Activated CD4-positive, alpha-beta T cell treated with anti-CD3 and anti-CD28 coated beads, Interleukin-2, amount 10 ng/mL, durations not matched to agents 24 days and 14 days (primary cell): ENCODE data around the gene CYP27C1. TPM values are rescaled to one million over a fixed set of nuclear protein-coding genes. Genes with fewer than 3 reads are reported as not detected.
A peak's percentile ranks its signal among the peaks of the same experiment; 100 is the strongest.

Experiments used
- DNase-seq: peaks from one replicate; pipeline ENCODE4 v3.0.0; 2022
- H3K27ac Mint-ChIP-seq: one replicate; pipeline ENCODE4 v1.8.0; 2022; ENCODE audit warnings: mild to moderate bottlenecking, mixed read lengths
- H3K27me3 Mint-ChIP-seq: one replicate; pipeline ENCODE4 v1.8.0; 2022; ENCODE audit warnings: mixed read lengths
- H3K36me3 Mint-ChIP-seq: one replicate; pipeline ENCODE4 v1.8.0; 2022; ENCODE audit warnings: low read depth, mild to moderate bottlenecking, mixed read lengths
- H3K4me1 Mint-ChIP-seq: one replicate; pipeline ENCODE4 v1.8.0; 2021; ENCODE audit warnings: mixed read lengths
- H3K4me3 Mint-ChIP-seq: one replicate; pipeline ENCODE4 v1.8.0; 2022; ENCODE audit warnings: mild to moderate bottlenecking, moderate library complexity, mixed read lengths
- H3K9me3 Mint-ChIP-seq: one replicate; pipeline ENCODE4 v1.8.0; 2021; ENCODE audit warnings: mixed read lengths
- intact Hi-C: fragments of 100-400 bp; cut with micrococcal nuclease; formaldehyde crosslinking; loops from one replicate; pipeline ENCODE4 v1.15.1; 2023
- total RNA-seq: library from RNA; stranded (reverse); gene quantifications from 2 replicates; pipeline ENCODE4 v1.2.3, GENCODE V29; 2022

Gene CYP27C1
- total RNA-seq, 1 donor from 2014 or later = not detected

DNA sequence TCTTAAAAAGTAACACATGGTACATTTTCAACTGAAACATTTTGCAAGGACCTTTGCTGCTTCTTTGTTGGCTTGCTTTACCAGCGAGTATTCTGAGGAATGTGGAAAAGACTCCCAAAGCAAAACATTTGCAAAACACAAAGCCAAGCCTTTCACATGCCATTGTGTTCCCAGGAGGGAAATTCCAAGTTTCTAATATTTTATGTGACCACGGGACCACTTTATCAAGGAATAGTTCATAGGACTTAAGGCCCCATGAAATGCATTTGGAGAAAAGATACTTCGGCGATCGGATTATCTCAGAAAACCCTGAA is 26.2 kb downstream of the CYP27C1 start:
- intact Hi-C loops = no loop called here
- peaks cover under 1% of the 10 kb centered on the region for H3K27me3 Mint-ChIP-seq
- H3K36me3 Mint-ChIP-seq = no peaks in the 10 kb centered on the region
- H3K4me3 Mint-ChIP-seq = no peak overlapping the region
- H3K27ac Mint-ChIP-seq = no peak overlapping the region
- no peaks in the 10 kb centered on the region for H3K9me3 Mint-ChIP-seq
- peaks cover 7% of the 10 kb centered on the region for H3K4me1 Mint-ChIP-seq
- DNase-seq = no peak

DNA sequence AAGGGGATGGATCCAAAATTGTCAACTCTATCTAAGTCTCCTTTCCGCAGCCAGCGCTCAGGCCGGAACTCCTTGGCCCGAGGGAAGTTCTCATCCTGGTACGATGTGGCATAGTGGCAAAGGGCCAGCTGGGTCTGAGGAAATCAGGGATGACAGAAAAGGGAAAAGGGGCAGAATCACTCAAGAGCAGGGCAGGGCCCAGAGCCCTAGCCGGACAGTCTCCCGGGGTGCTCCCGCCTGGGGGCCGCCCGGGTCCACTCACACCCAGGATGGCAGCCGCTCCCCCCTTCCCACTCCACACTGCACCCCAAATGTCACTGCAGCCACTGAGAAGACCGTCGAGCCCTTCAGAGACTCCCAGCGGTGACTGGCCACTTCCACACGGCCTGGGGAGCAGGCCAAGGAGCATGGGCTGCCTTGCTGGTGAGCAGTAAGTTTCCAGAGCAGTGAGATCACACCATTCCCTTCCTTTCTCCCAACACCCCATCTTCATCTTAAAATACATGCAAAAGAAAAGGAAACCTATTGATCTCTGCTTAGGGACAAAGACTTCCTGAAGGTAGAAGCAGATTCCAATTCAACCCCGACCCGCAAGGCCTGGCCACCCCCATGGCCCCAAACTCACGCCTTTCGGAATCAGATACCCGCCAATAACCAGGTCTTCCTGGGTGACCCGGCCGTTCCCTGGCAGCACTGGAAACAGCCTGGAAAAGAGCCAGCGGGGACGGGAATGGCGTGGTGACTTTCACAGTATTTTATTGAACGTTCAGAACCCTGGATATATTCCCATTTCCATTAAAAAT is 26.7 kb downstream of the CYP27C1 start:
- Mint-ChIP-seq H3K27me3 (peaks cover 2% of the 10 kb centered on the region), H3K4me1 (peaks cover 7% of the 10 kb centered on the region)

DNA sequence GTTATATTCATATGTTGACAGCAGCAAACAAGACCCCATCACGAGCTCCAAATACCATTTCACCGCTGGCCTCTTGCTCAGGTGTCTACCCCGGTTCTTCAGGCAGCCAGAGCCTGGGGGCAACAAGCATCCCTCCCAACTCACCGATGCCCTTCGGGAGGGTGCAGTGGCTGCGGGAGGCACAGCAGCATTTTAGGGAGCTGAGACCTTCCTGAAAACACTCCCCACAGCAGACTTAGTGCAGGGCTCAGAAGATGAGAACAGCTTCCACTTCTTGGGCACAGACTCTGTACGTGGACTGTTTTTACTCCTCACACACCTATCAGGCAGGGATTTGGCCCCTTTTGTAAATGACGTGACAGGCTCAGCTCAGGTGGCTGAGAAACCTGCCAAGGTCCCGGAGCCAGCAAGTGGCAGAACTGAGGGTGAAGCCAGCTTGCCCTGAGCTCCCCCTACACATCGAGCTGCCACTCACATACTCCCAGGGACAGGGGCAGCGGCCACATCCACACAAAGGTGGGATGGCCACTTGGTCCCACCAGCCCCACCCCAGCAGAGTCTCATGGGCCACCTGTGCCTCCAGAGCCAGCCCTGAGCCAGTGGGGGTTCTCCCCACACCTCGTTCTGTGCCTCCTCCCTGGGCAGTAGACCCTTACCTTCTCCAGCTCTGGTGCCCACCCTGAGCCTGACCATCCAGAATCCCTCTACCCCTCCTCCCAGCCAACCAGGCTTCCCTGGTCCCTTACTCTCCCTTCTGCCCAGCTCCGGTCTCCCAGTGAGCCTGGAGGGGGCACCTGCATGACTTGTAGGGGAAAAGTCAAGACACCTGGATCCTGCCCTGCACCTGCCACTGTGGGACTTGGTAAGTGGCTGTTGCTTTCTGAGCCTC is 28.5 kb downstream of the CYP27C1 start:
- H3K36me3 Mint-ChIP-seq = no peaks in the 10 kb centered on the region
- H3K27me3 Mint-ChIP-seq = peaks cover 2% of the 10 kb centered on the region
- intact Hi-C loops = no loop called here
- H3K27ac Mint-ChIP-seq = no peak overlapping the region
- DNase-seq = no peak
- no peaks in the 10 kb centered on the region for H3K9me3 Mint-ChIP-seq
- no peaks in the 10 kb centered on the region for H3K4me1 Mint-ChIP-seq
- H3K4me3 Mint-ChIP-seq = no peak overlapping the region

More for the DNA sequence above, 26.7 kb downstream of the CYP27C1 start:
- Mint-ChIP-seq H3K36me3 (no peaks in the 10 kb centered on the region), H3K4me3 (no peak overlapping the region), H3K27ac (no peak overlapping the region), H3K9me3 (no peaks in the 10 kb centered on the region)
- intact Hi-C loops = no loop called here
- no peak for DNase-seq

DNA sequence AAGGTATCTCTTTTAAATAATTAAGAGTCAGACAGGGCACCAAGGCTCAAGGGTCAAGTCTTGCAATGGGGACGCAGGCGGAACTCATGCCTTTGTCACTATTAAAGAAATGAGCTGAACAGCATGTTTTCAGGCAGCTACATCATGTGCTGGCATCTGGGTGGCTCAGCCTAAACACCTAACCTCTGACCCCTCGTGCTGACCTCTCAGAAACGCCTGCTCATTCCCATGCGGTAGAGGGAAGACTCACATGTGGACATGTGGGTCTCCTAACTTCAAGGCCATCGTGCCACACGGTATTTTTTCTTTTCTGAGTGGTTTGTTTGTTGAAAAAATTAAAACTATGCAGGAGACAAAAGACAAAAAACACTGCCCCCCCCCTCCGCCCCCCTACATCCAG is 31.3 kb downstream of the CYP27C1 start:
- Mint-ChIP-seq H3K9me3 (no peaks in the 10 kb centered on the region), H3K4me1 (peaks cover 4% of the 10 kb centered on the region), H3K36me3 (no peaks in the 10 kb centered on the region), H3K27ac (no peak overlapping the region), H3K4me3 (no peak overlapping the region), H3K27me3 (peaks cover 11% of the 10 kb centered on the region)
- intact Hi-C loops = no loop called here
- DNase-seq = no peak

DNA sequence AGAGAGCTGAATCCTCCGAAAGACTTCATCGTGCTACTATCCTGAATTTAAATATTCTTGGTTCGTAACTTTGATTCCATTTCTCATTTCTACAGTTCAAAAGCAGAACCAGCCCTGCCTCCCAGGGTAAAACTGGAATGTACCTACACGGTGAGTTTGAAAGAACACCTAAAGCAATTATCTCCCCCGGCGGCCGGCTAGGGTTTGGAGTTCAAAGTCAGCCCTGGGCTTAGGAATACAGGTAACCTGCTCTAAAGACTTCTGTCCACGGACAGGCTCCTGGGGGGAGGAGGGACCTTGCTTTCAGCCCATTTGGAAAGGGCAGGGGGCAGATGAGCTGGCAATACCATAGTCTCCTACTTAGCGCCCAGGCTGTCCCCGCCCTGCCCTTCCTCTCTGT is 32.3 kb downstream of the CYP27C1 start:
- peaks cover 6% of the 10 kb centered on the region for H3K4me1 Mint-ChIP-seq
- no peak for DNase-seq
- no peak overlapping the region for H3K4me3 Mint-ChIP-seq
- no peak overlapping the region for H3K27ac Mint-ChIP-seq
- H3K27me3 Mint-ChIP-seq = peaks cover 13% of the 10 kb centered on the region
- intact Hi-C loops = no loop called here
- no peaks in the 10 kb centered on the region for H3K36me3 Mint-ChIP-seq
- no peaks in the 10 kb centered on the region for H3K9me3 Mint-ChIP-seq

GRCh38 chr2:127187081-127187775 is 32.9 kb downstream of the CYP27C1 start:
- H3K36me3 Mint-ChIP-seq = no peaks in the 10 kb centered on the region
- H3K4me1 Mint-ChIP-seq = peaks cover 6% of the 10 kb centered on the region
- intact Hi-C loops = no loop called here
- H3K27me3 Mint-ChIP-seq = peaks cover 13% of the 10 kb centered on the region
- no peak overlapping the region for H3K4me3 Mint-ChIP-seq
- H3K9me3 Mint-ChIP-seq = no peaks in the 10 kb centered on the region
- H3K27ac Mint-ChIP-seq = no peak overlapping the region
- DNase-seq = no peak

GRCh38 chr2:127185705-127186104 is 34.4 kb downstream of the CYP27C1 start:
- no peak for DNase-seq
- H3K4me1 Mint-ChIP-seq = peaks cover 6% of the 10 kb centered on the region
- H3K27me3 Mint-ChIP-seq = peaks cover 13% of the 10 kb centered on the region
- intact Hi-C loops = no loop called here
- H3K4me3 Mint-ChIP-seq = no peak overlapping the region
- no peaks in the 10 kb centered on the region for H3K36me3 Mint-ChIP-seq
- H3K9me3 Mint-ChIP-seq = peaks cover under 1% of the 10 kb centered on the region
- no peak overlapping the region for H3K27ac Mint-ChIP-seq

GRCh38 chr2:127185093-127185492 is 35.0 kb downstream of the CYP27C1 start:
- no peak overlapping the region for H3K27ac Mint-ChIP-seq
- no peaks in the 10 kb centered on the region for H3K36me3 Mint-ChIP-seq
- DNase-seq = peak; percentile 59
- intact Hi-C loops = no loop called here
- peaks cover 4% of the 10 kb centered on the region for H3K9me3 Mint-ChIP-seq
- peaks cover 14% of the 10 kb centered on the region for H3K27me3 Mint-ChIP-seq
- peaks cover 6% of the 10 kb centered on the region for H3K4me1 Mint-ChIP-seq
- no peak overlapping the region for H3K4me3 Mint-ChIP-seq

DNA sequence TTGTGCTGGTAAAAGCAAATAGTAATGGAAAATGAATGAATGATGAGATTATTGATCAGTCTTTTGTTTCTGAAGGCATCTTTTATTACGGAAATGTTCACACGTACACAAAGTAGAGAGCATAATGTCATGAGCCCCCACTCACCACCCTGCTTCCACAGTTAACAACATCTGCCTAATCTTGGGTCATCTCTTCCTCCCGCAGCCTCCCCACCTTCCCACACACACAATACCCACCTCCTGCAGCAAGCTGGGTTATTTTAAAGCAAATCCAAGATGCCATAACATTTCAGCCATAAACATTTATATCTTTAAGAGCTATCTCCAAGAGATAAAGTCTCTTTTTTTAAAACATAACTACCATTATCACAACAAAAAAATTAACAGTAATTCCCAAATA is 36.3 kb downstream of the CYP27C1 start:
- peaks cover 6% of the 10 kb centered on the region for H3K4me1 Mint-ChIP-seq
- H3K27ac Mint-ChIP-seq = no peak overlapping the region
- H3K27me3 Mint-ChIP-seq = peaks cover 13% of the 10 kb centered on the region
- H3K9me3 Mint-ChIP-seq = peaks cover 4% of the 10 kb centered on the region
- no peaks in the 10 kb centered on the region for H3K36me3 Mint-ChIP-seq
- no peak overlapping the region for H3K4me3 Mint-ChIP-seq
- intact Hi-C loops = no loop called here
- no peak for DNase-seq

- Mint-ChIP-seq H3K27ac (no peak overlapping the region), H3K36me3 (no peaks in the 10 kb centered on the region), H3K4me3 (no peak overlapping the region), H3K9me3 (peaks cover 4% of the 10 kb centered on the region), H3K4me1 (peaks cover 6% of the 10 kb centered on the region), H3K27me3 (peaks cover 12% of the 10 kb centered on the region)
- no peak for DNase-seq
- intact Hi-C loops = no loop called here
Measured at GRCh38 chr2:127182626-127183458, 37.3 kb downstream of the CYP27C1 start.

- peaks cover 12% of the 10 kb centered on the region for H3K27me3 Mint-ChIP-seq
- no peak for DNase-seq
- intact Hi-C loops = no loop called here
- peaks cover 6% of the 10 kb centered on the region for H3K4me1 Mint-ChIP-seq
- H3K36me3 Mint-ChIP-seq = no peaks in the 10 kb centered on the region
- H3K4me3 Mint-ChIP-seq = no peak overlapping the region
- H3K9me3 Mint-ChIP-seq = peaks cover 4% of the 10 kb centered on the region
- H3K27ac Mint-ChIP-seq = no peak overlapping the region
Measured at GRCh38 chr2:127181851-127182250, 38.2 kb downstream of the CYP27C1 start.

DNA sequence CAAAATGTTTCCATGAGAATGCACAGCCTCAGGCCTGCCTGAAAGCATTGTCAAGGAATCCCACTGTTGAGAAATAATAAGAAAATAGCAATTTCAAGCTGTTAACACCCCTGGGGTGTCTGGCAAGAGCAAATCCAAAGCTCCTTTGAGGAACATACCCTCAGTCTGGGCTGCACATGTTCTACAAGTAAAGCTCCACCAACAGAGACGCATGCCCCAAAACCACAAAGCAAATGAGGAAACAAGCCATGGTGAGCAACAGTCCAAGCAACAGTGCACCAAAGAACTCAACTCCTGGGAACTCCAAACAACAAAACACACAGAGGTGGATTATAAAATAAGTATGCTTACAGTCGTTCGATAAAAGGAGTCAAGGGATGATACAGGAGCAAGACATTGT is 40.3 kb downstream of the CYP27C1 start:
- H3K4me3 Mint-ChIP-seq = no peak overlapping the region
- H3K27me3 Mint-ChIP-seq = peaks cover 7% of the 10 kb centered on the region
- no peak overlapping the region for H3K27ac Mint-ChIP-seq
- no peak for DNase-seq
- peaks cover 4% of the 10 kb centered on the region for H3K9me3 Mint-ChIP-seq
- peaks cover 2% of the 10 kb centered on the region for H3K4me1 Mint-ChIP-seq
- no peaks in the 10 kb centered on the region for H3K36me3 Mint-ChIP-seq
- intact Hi-C loops = loop anchor here (10.0 kb wide), 1 partner anchor 105 kb away; no protein-coding TSS in a partner anchor

GRCh38 chr2:127177617-127178263 is 42.4 kb downstream of the CYP27C1 start:
- intact Hi-C loops = loop anchor here (10.0 kb wide), 1 partner anchor 103 kb away; no protein-coding TSS in a partner anchor
- no peak overlapping the region for H3K27ac Mint-ChIP-seq
- H3K27me3 Mint-ChIP-seq = peaks cover 2% of the 10 kb centered on the region
- no peak overlapping the region for H3K4me3 Mint-ChIP-seq
- peaks cover 4% of the 10 kb centered on the region for H3K9me3 Mint-ChIP-seq
- no peaks in the 10 kb centered on the region for H3K36me3 Mint-ChIP-seq
- DNase-seq = no peak
- H3K4me1 Mint-ChIP-seq = no peaks in the 10 kb centered on the region
